ENCODE data around the gene GLUD2.
"Not testable (repeated sequence)": the region's sequence is repeated elsewhere in the genome, so short reads cannot be mapped to it uniquely, and the experiment has no call there.

The GLUD2 gene

GRCh38 chrX:121047441-121048419, at the start of gene GLUD2:
GLUD2 (plus strand) TSS chrX:121047610; CDS start chrX:121047685, 75 bp downstream.
- DNase-seq (ENCODE audit: low read depth in 2 of 2), result not testable (repeated sequence)

GRCh38 chrX:120999413-120999812, 48.0 kb upstream of the GLUD2 start:
- no peak for DNase-seq (ENCODE audit: low read depth in 2 of 2)

DNA sequence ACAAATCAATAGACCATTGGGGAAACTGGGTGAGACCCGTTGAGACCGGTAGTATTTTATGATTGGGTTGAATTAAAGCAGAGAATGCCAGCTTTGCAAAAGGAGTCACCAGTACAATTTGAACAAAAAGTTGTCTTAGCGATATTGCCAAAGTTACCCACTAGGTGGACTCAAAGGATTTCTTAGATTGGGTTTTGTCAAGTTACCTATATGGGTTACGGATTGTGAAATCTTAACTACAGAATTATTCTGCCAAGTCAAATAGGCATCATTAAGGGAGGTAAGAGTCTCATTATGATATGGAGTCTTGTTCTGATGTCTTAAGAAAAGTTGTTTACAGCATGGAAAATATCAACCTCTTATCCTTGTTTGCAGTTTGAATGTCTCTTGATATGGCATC, 46.8 kb upstream of the GLUD2 start:
- no peak for DNase-seq (ENCODE audit: low read depth in 2 of 2)

GRCh38 chrX:121008920-121009319, 38.5 kb upstream of the GLUD2 start:
- DNase-seq (ENCODE audit: low read depth in 2 of 2), result no peak

DNA sequence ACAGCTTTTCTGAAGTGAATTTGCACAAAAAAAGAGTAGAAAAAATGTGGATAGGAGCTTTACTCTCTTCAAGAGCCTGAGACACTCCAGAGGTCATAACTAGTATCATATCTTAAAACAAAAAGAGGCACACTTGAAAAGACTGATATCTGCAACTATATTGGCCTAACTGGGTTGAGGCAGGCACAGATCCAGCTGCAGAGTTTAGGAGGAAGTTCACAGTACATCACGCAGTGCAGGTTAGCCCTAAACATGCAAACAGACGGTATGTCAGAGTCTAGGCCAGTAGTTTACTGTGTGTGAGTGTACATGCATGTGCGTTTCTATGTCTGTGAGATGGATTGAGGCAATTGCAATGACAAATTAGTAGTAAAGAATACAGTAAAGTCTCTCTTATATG, 37.6 kb upstream of the GLUD2 start:
- DNase-seq (ENCODE audit: low read depth in 2 of 2), result no peak

- DNase-seq (ENCODE audit: low read depth in 2 of 2), result no peak
These were observed 37.2 kb upstream of the GLUD2 start for GRCh38 chrX:121010218-121010617.

DNA sequence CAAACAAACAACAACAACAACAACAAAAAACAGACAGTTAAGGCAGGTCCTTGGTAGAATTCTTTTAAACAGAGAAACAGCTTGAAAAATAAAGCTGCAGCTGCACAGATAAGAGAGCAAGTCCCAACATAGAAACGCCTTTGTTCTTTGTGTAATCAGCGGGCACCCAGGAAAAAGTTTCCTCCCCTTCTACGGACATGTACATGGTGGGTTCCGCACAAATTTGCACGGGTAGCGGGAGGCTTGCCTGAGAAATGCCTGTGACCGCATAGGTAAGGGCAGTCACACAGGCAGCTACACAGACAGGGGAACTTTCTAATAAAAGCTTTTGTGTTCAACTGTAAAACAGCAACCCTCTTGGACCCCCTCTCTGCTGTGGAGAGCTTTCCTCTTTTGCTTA, 36.2 kb upstream of the GLUD2 start:
- no peak for DNase-seq (ENCODE audit: low read depth in 2 of 2)

DNA sequence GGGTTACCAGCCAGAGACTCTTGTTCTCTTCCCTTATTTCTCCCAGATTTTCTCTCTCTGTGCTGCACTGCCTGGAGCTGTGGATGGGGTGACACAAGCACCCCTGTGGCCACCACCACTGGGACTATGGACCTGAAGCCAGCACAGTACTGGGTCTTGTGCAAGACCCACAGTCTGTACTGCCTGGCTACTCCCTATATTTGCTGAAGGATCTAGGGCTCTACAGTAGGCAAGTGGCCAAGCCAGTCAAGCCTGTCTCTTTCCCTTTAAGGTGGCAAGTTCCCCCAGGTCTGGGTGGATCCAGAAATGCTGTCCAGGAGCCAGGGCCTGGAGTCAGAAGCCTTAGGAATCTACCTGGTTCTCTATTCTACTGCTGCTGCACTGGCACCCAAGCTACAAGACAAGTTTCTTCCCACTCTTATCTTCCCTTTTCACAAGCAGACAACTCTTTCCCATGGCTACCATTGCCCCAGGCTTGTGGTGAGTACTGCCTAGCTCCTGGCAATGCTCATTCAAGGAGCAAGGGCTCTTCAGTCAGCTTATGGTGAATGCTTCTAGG, 33.4 kb upstream of the GLUD2 start:
- no peak for DNase-seq (ENCODE audit: low read depth in 2 of 2)

GRCh38 chrX:121014826-121015225, 32.6 kb upstream of the GLUD2 start:
- DNase-seq (ENCODE audit: low read depth in 2 of 2), result no peak

DNA sequence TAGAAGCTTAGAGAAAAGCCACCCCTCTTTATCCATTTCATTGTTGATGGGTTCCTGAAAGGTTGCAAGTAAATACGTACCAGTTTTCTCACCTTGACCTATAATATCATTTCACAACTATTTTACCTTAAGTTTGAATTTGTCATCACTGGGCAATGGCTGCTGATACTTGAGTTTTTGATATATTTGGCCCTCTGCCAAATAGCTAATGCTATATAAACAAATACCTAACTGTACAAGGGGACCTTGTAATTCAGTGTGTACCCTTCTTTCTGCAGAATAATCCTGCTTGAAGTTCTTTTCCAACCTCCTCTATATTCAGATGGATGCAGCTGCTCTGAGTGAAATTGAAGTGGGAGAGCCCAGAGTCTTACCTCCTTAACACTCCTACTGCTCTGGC, 19.0 kb upstream of the GLUD2 start:
- no peak for DNase-seq (ENCODE audit: low read depth in 2 of 2)

- DNase-seq (ENCODE audit: low read depth in 2 of 2), result no peak
These were observed 17.3 kb upstream of the GLUD2 start for GRCh38 chrX:121030083-121030482.

GRCh38 chrX:121032531-121032930, 14.9 kb upstream of the GLUD2 start:
- no peak for DNase-seq (ENCODE audit: low read depth in 2 of 2)

DNA sequence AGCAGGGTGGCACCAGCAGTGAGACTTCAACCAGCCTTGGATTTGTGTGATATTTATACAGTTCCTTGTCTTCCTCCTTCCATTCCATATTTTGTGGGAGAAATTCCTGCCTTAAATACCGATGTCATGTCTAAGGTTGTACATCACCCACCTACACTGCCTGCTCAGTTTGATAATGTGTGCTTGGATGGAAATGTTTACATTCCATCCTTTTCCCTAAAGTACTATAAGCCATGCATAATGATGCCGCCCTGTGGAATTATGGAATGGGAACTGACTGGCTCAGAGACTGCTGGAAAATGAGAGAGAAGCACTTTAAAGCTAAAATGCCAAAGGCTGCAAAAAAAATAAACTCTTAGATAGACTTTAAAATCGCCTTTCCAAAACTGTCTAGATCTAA, 11.3 kb upstream of the GLUD2 start:
- DNase-seq (ENCODE audit: low read depth in 2 of 2), result no peak

DNA sequence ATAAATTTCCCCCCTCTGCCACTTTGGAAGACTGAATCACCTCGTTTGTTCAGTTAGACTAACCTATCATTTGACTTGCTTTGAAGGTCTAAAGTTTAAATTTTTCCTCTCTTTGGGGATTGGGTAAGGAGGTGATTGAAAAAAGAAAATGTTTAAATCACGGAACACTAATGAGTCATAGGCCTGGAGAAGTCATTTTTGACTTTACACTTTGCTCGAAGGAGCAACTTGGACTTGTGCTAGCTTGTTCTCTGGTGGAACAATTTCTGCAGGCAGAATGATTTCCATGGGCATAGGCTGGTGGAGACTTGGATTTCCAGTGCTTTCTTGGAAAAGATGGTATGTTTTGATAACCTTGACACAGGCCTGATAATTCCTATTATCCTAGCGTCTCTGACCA, 10.5 kb upstream of the GLUD2 start:
- no peak for DNase-seq (ENCODE audit: low read depth in 2 of 2)

DNA sequence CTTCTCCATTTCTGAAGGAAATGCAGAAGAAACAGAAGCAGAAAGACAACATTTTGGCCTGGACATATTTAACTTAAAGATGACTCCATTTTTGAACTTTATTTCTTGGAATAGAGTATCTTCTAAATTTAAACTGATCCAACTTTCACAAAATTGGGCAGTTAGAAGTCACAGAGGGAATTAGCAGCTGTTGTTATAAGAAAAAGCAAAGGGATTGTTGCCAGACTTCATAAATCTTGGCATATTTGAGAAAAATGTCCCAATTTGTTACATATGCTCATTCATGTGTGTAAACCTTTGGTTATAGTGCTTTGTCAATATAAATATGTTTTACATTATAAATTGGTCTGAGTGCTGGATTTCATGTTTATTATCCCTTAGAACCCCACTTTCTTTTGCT, 3.4 kb downstream of the GLUD2 start:
- no peak for DNase-seq (ENCODE audit: low read depth in 2 of 2)

DNA sequence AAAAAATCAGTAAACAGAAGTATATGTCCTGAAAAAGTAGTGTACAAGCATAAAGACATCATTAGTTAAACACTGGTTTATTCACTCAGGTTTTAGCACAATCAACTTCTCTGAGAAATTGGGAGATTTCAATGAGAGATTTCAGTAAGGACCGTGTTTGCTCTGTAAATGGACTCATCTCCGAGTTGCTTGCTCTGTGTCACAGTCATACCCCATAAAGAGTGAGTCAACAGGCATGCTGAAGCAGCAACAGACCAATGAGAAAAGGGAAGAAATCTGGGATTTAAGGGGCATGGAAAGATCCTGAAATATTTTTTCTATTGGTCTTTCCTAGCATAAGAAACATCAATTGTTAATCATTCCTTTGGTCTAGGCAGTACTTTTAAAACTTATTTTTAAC, 4.7 kb downstream of the GLUD2 start:
- no peak for DNase-seq (ENCODE audit: low read depth in 2 of 2)

DNA sequence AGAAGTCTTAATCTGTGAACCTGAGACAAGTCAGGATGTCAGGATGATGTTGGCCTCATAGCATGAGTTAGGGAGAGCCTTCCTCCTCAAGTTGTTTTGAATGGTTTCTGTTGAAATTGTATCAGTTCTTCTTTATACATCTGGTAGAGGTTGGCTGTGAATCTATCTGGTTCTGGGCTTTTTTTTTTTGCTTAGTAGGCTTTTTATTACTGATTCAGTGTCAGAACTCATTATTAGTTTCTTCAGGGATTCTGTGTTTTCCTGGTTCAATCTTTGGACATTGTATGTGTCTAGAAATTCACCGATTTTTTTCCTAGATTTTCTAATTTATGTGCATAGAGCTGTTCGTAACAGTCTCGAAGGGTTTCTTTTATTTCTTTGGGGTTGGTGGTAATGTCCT, 14.9 kb downstream of the GLUD2 start:
- no peak for DNase-seq (ENCODE audit: low read depth in 2 of 2)

DNA sequence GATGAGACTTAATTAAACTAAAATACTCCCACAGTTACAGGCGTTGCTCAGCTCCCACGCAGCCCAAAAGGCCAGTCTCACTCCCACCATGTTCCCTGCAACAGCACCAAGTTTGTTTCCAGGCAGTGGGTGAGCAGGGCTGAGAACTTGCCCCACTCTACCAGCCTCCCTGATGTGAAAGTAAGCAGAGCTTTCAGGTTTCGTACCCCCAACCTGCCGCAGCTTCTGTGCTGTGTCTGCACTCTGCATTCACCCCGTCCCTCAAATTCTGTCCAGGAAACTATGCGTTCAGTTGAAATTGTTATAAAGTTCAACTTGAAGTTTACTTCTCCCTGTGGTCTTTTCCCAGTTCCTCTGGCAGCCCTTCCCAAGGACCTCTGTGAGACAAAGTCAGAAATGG, 17.2 kb downstream of the GLUD2 start:
- no peak for DNase-seq (ENCODE audit: low read depth in 2 of 2)

- not testable (repeated sequence) for DNase-seq (ENCODE audit: low read depth in 2 of 2)
These were observed 36.8 kb downstream of the GLUD2 start for GRCh38 chrX:121084247-121084646.

GRCh38 chrX:121084903-121085611, 37.6 kb downstream of the GLUD2 start:
- no peak for DNase-seq (ENCODE audit: low read depth in 2 of 2)

GRCh38 chrX:121085612-121086010, 38.2 kb downstream of the GLUD2 start:
- no peak for DNase-seq (ENCODE audit: low read depth in 2 of 2)

GRCh38 chrX:121093011-121093410, 45.6 kb downstream of the GLUD2 start:
- DNase-seq (ENCODE audit: low read depth in 2 of 2), result no peak
